Astrocyte (in vitro differentiated cells and primary cell): ENCODE measurements around the gene TENM4. TPM values are rescaled to one million over a fixed set of nuclear protein-coding genes. Genes with fewer than 3 reads are reported as not detected.

Experiments
- DNase-seq: peaks from one replicate; pipeline ENCODE4 v3.0.0-alpha.2; 2010; ENCODE audit warnings: low read depth
- FAIRE-seq: peaks from 2 replicates; lab custom pipeline; 2011; peaks lifted over from hg19 to GRCh38; lab: Jason Lieb, UNC
- H2AFZ ChIP-seq: 2 replicates; pipeline ENCODE4 v1.6.0; 2012; ENCODE audit warnings: low read depth, low read length, inconsistent platforms
- H3K27ac ChIP-seq: 2 replicates; pipeline ENCODE4 v1.5.1; 2011; ENCODE audit warnings: low read depth, low read length, inconsistent platforms
- H3K27me3 ChIP-seq: 2 replicates; pipeline ENCODE4 v1.6.0; 2011; ENCODE audit warnings: low read length, inconsistent platforms; ENCODE audit not compliant: insufficient read depth
- H3K36me3 ChIP-seq: 2 replicates; pipeline ENCODE4 v1.5.1; 2011; ENCODE audit warnings: low read length, inconsistent platforms; ENCODE audit not compliant: insufficient read depth
- H3K4me1 ChIP-seq: 2 replicates; pipeline ENCODE4 v1.5.1; 2011; ENCODE audit warnings: low read length, inconsistent platforms; ENCODE audit not compliant: insufficient read depth
- H3K4me2 ChIP-seq: 2 replicates; pipeline ENCODE4 v1.6.0; 2012; ENCODE audit warnings: low read length, inconsistent platforms
- H3K4me3 ChIP-seq: 2 replicates; pipeline ENCODE4 v1.5.1; 2011; ENCODE audit warnings: low read depth, mild to moderate bottlenecking, low read length, inconsistent platforms; ENCODE audit not compliant: insufficient read depth
- H3K79me2 ChIP-seq: 2 replicates; pipeline ENCODE4 v1.6.0; 2012; ENCODE audit warnings: mild to moderate bottlenecking, low read length, inconsistent platforms; ENCODE audit not compliant: insufficient read depth
- H3K9ac ChIP-seq: 2 replicates; pipeline ENCODE4 v1.6.0; 2012; ENCODE audit warnings: mild to moderate bottlenecking, low read length, inconsistent platforms
- H3K9me3 ChIP-seq: 2 replicates; pipeline ENCODE4 v1.5.1; 2012; ENCODE audit warnings: low read depth, mild to moderate bottlenecking, low read length, inconsistent platforms; ENCODE audit not compliant: insufficient read depth
- H4K20me1 ChIP-seq: 2 replicates; pipeline ENCODE4 v1.6.0; 2012; ENCODE audit warnings: low read length, inconsistent platforms; ENCODE audit not compliant: insufficient read depth
- H3K27ac Mint-ChIP-seq: one replicate; pipeline ENCODE4 v1.8.0; 2021; ENCODE audit warnings: mild to moderate bottlenecking, mixed read lengths; ENCODE audit not compliant: unreplicated experiment
- H3K27me3 Mint-ChIP-seq: one replicate; pipeline ENCODE4 v1.8.0; 2021; ENCODE audit warnings: low read depth, mixed read lengths; ENCODE audit not compliant: unreplicated experiment
- H3K36me3 Mint-ChIP-seq: one replicate; pipeline ENCODE4 v1.8.0; 2021; ENCODE audit warnings: low read depth, mixed read lengths; ENCODE audit not compliant: unreplicated experiment
- H3K4me1 Mint-ChIP-seq: one replicate; pipeline ENCODE4 v1.8.0; 2021; ENCODE audit warnings: low read depth, mixed read lengths; ENCODE audit not compliant: unreplicated experiment
- H3K4me3 Mint-ChIP-seq: one replicate; pipeline ENCODE4 v1.8.0; 2021; ENCODE audit warnings: mild to moderate bottlenecking, moderate library complexity, mixed read lengths; ENCODE audit not compliant: unreplicated experiment
- H3K9me3 Mint-ChIP-seq: one replicate; pipeline ENCODE4 v1.8.0; 2021; ENCODE audit warnings: mild to moderate bottlenecking, mixed read lengths; ENCODE audit not compliant: unreplicated experiment
- CTCF ChIP-seq: IDR thresholded peaks from 2 replicates; pipeline ENCODE4 v1.5.1; 2011; ENCODE audit warnings: low read depth, mild to moderate bottlenecking, inconsistent platforms, low read length, moderate library complexity; ENCODE audit not compliant: insufficient read depth
- EZH2 ChIP-seq: IDR thresholded peaks from 2 replicates; pipeline ENCODE4 v1.6.1; 2012; ENCODE audit warnings: mild to moderate bottlenecking, low read length, inconsistent platforms; ENCODE audit not compliant: insufficient read depth
- total RNA-seq: library from RNA; stranded (reverse); gene quantifications from 2 replicates; pipeline ENCODE4 v1.2.1, GENCODE V29; 2021

TENM4 gene
- total RNA-seq, 1 donor from 2014 or later = 7.5 TPM

DNA sequence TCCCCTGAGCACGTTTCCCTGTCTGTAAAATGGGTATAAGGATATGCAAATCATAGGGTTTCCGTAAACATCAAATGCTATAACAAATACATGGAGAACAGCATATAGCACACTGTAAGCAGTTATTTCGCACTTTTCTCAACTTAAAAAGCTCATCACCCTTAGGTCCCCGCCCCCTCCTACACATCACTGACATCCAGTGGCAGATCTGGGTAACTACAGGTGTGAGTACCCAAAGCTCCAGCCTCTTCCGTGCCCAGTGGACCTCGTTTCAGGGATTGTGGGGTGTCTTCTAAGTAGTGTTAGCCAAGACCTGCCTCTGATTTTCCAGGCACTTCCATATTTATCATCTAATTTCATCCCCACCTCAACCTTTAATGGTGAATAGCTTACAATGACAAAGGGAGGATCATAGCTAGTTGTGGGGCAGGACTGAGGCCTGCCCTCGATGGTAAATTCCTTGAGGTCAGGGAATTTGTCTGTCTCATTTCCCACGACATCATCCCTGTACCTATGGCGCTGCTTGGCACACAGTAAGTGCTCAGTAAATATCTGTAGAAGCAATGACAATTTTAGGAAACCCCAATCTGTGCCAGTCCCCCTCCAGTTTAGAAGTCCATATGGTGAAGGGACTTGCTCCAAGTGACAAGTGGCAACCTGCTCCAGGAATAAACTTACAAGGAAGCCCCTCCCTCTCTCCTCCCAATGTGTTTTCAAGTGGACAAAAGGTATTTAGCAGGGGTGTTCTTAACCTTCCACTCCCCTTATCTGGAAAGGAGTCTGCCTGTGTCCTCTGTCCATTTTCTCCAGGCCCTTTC lies 340.5 kb downstream of the TENM4 start:
- Histone ChIP-seq H3K36me3 (no peaks in the 10 kb centered on the region), H3K9me3 (no peaks in the 10 kb centered on the region), H3K4me3 (no peak overlapping the region), H3K27me3 (no peaks in the 10 kb centered on the region), H4K20me1 (no peaks in the 10 kb centered on the region), H3K9ac (no peak overlapping the region), H3K27ac (no peak overlapping the region), H3K4me2 (no peak overlapping the region), H3K4me1 (no peaks in the 10 kb centered on the region), H3K79me2 (no peaks in the 10 kb centered on the region), H2AFZ (no peak overlapping the region)
- FAIRE-seq (peak; percentile 54), DNase-seq (no peak)
- Mint-ChIP-seq H3K36me3 (no peaks in the 10 kb centered on the region), H3K27ac (no peak overlapping the region), H3K4me1 (peaks cover 10% of the 10 kb centered on the region), H3K9me3 (no peaks in the 10 kb centered on the region), H3K27me3 (peaks cover 6% of the 10 kb centered on the region), H3K4me3 (no peak overlapping the region)
- peak; percentile 75 for TF ChIP-seq CTCF
- TF ChIP-seq EZH2 = no peak

DNA sequence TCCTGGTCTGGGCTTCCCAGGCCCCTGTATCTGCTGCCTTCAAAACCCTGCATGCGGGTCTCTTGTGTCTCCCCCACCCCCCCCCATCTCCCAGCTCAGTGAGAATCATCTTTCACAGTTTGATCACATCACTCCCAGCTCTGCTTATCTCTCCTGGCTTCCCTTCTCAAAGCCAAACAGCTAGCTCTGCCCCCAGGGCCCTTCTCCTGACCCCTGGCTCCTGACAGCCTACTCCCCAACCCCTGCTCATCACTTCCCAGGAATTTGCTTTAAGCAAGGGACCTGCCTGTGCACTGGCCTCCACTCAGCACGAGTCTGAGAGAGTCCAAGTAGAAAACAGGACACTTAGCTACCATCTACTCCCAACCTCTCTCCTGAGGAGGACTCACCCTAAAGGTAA lies 342.7 kb downstream of the TENM4 start:
- H3K27ac Mint-ChIP-seq = peak overlapping the region; percentile 64
- FAIRE-seq = no peak

More for the DNA sequence above, 342.7 kb downstream of the TENM4 start:
- H3K4me1 Mint-ChIP-seq = peaks cover 16% of the 10 kb centered on the region
- H3K4me3 Mint-ChIP-seq = no peak overlapping the region
- Histone ChIP-seq H3K4me2 (no peak overlapping the region), H3K27me3 (no peaks in the 10 kb centered on the region), H3K79me2 (no peaks in the 10 kb centered on the region), H3K4me3 (no peak overlapping the region), H3K9ac (no peak overlapping the region), H3K36me3 (no peaks in the 10 kb centered on the region), H3K9me3 (peaks cover 5% of the 10 kb centered on the region), H4K20me1 (no peaks in the 10 kb centered on the region), H3K4me1 (no peaks in the 10 kb centered on the region), H2AFZ (no peak overlapping the region), H3K27ac (no peak overlapping the region)
- H3K9me3 Mint-ChIP-seq = peaks cover 5% of the 10 kb centered on the region
- no peaks in the 10 kb centered on the region for H3K27me3 Mint-ChIP-seq
- no peaks in the 10 kb centered on the region for H3K36me3 Mint-ChIP-seq
- no peak for TF ChIP-seq EZH2
- TF ChIP-seq CTCF = no peak
- no peak for DNase-seq
